Activated T-cell treated with anti-CD3 and anti-CD28 coated beads, Interleukin-2, amount 50 U/mL, for 72 hours (primary cell): ENCODE measurements around the gene DOP1B. TPM values are rescaled to one million over a fixed set of nuclear protein-coding genes. Genes with fewer than 3 reads are reported as not detected.

Experiments
- ATAC-seq, 2 donors: fragments of 150-1000 bp; cut with Tn5 transposase; replicated peaks in 1 of 2; 2 replicates each; pipeline ENCODE4 v1.10.0; 2021; ENCODE audit warnings: moderate library complexity in 2 of 2, mild to moderate bottlenecking in 1 of 2
- DNase-seq, 2 donors: peaks; one replicate each; pipeline ENCODE4 v3.0.0; 2021 to 2022; ENCODE audit warnings: mixed read lengths in 1 of 2
- H3K27ac Mint-ChIP-seq: one replicate; pipeline ENCODE4 v1.8.0; 2022; ENCODE audit warnings: mild to moderate bottlenecking, moderate library complexity, mixed read lengths
- H3K27me3 Mint-ChIP-seq: one replicate; pipeline ENCODE4 v1.8.0; 2022; ENCODE audit warnings: low read depth, mixed read lengths
- H3K36me3 Mint-ChIP-seq, 2 donors: one replicate each; pipeline ENCODE4 v1.8.0; 2022; ENCODE audit warnings: mixed read lengths in 2 of 2, mild to moderate bottlenecking in 1 of 2; ENCODE audit not compliant: insufficient read depth in 2 of 2
- H3K4me1 Mint-ChIP-seq: one replicate; pipeline ENCODE4 v1.8.0; 2022; ENCODE audit warnings: low read depth, mixed read lengths
- H3K4me3 Mint-ChIP-seq, 2 donors: one replicate each; pipeline ENCODE4 v1.8.0; 2022; ENCODE audit warnings: mild to moderate bottlenecking in 2 of 2, mixed read lengths in 2 of 2, moderate library complexity in 2 of 2
- H3K9me3 Mint-ChIP-seq, 2 donors: one replicate each; pipeline ENCODE4 v1.8.0; 2022; ENCODE audit warnings: mixed read lengths in 2 of 2
- total RNA-seq, 2 donors: library from RNA; stranded (reverse); gene quantifications; one replicate each; pipeline ENCODE4 v1.2.3, GENCODE V29; 2022

Gene DOP1B
- total RNA-seq, 2 donors from 2014 or later: 18.6 to 20.1 TPM

DNA sequence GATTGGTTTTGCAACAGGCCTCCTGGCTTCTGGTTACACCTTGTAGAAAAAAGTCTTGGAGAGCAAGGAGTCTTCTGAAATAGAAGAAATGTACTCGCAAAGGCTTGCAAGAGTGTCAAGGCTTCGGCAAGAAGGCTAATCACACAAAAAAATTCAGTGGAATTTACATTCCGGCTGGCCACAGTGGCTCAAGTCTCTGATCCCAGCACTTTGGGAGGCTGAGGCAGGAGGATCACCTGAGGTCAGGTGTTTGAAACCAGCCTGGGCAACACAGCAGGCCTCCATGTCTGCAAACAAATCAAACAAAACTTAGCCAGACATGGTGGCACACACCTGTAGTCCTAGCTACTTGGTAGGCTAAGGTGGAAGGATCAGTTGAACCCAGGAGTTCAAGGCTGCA lies 7.7 kb upstream of the DOP1B start:
- peaks cover 0 to 3% of the 10 kb centered on the region in 2 donors for H3K36me3 Mint-ChIP-seq
- no peak for ATAC-seq
- DNase-seq: no peak
- H3K27me3 Mint-ChIP-seq: no peaks in the 10 kb centered on the region
- H3K27ac Mint-ChIP-seq: no peak overlapping the region
- H3K4me3 Mint-ChIP-seq: no peak overlapping the region
- peaks cover 17% of the 10 kb centered on the region for H3K4me1 Mint-ChIP-seq
- H3K9me3 Mint-ChIP-seq: no peaks in the 10 kb centered on the region

DNA sequence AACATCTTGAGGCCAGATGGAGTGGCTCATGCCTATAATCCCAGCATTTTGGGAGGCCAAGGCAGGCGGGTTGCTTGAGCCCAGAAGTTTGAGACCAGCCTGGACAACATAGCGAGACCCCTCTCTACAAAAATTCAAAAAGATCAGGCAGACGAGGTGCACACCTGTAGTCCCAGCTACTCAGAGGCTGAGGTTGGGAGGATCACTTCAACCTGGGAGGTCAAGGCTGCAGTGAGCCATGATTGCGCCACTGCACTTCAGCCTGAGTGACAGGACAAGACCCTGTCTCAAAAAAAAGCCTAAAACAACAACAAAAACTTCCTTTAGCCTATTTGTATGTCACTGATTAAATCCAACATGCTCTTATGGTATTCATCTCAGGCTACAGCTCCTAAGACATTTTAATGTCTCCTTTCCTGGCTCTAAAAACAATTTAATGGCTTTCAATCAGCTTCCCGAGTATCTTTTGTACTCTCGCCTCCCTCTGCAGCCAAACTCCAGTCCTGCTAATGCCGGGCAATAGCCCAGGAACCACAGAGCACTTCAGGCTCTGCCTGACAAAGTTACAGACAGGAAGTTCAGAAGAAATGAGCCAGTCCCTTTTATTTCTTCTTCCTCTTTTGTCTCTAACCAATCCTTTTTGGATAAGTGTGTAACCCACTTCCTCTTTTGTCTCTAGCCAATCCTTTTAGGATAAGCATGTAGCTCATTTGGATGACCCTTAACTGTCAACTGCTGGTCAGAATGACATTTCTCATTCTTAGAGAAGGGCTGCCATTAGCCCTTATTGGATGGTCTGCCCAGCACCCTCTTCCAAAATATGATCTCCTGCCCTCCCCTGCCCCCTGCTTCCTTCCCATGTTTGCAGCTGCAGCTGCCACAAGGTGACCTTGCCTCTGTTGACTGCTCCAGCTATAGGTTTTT lies 6.6 kb upstream of the DOP1B start:
- DNase-seq (no peak), ATAC-seq (peak in 1 of 2 donors; percentile 27)
- Mint-ChIP-seq H3K27me3 (no peaks in the 10 kb centered on the region), H3K4me1 (peaks cover 17% of the 10 kb centered on the region), H3K27ac (no peak overlapping the region), H3K4me3 (no peak overlapping the region), H3K9me3 (no peaks in the 10 kb centered on the region), H3K36me3 (peaks cover 0 to 3% of the 10 kb centered on the region in 2 donors)

GRCh38 chr21:36155603-36156338 lies 853 bp upstream of the DOP1B start:
- Mint-ChIP-seq H3K9me3 (no peaks in the 10 kb centered on the region), H3K27ac (no peak overlapping the region), H3K4me1 (peaks cover 25% of the 10 kb centered on the region), H3K4me3 (peak overlapping the region; percentile 87 to 90), H3K36me3 (no peaks in the 10 kb centered on the region), H3K27me3 (no peaks in the 10 kb centered on the region)
- no peak for ATAC-seq
- no peak for DNase-seq

- H3K4me1 Mint-ChIP-seq: peaks cover 25% of the 10 kb centered on the region
- no peaks in the 10 kb centered on the region for H3K36me3 Mint-ChIP-seq
- no peaks in the 10 kb centered on the region for H3K27me3 Mint-ChIP-seq
- no peaks in the 10 kb centered on the region for H3K9me3 Mint-ChIP-seq
- DNase-seq: peak; percentile 100
- peak; percentile 89 for ATAC-seq
- H3K4me3 Mint-ChIP-seq: peak overlapping the region; percentile 87 to 90
- H3K27ac Mint-ChIP-seq: no peak overlapping the region
Measured at GRCh38 chr21:36156339-36156814, 247 bp upstream of the DOP1B start.

GRCh38 chr21:36159356-36159921 lies 2.8 kb downstream of the DOP1B start:
- peaks cover 30% of the 10 kb centered on the region for H3K4me1 Mint-ChIP-seq
- H3K36me3 Mint-ChIP-seq: no peaks in the 10 kb centered on the region
- H3K4me3 Mint-ChIP-seq: no peak overlapping the region
- DNase-seq (no peak), ATAC-seq (no peak)
- H3K9me3 Mint-ChIP-seq: no peaks in the 10 kb centered on the region
- H3K27ac Mint-ChIP-seq: no peak overlapping the region
- no peaks in the 10 kb centered on the region for H3K27me3 Mint-ChIP-seq

GRCh38 chr21:36160850-36161178 lies 4.2 kb downstream of the DOP1B start:
- Mint-ChIP-seq H3K27ac (no peak overlapping the region), H3K9me3 (no peaks in the 10 kb centered on the region), H3K4me1 (peaks cover 25% of the 10 kb centered on the region), H3K36me3 (no peaks in the 10 kb centered on the region), H3K4me3 (no peak overlapping the region), H3K27me3 (no peaks in the 10 kb centered on the region)
- ATAC-seq (no peak), DNase-seq (no peak)

DNA sequence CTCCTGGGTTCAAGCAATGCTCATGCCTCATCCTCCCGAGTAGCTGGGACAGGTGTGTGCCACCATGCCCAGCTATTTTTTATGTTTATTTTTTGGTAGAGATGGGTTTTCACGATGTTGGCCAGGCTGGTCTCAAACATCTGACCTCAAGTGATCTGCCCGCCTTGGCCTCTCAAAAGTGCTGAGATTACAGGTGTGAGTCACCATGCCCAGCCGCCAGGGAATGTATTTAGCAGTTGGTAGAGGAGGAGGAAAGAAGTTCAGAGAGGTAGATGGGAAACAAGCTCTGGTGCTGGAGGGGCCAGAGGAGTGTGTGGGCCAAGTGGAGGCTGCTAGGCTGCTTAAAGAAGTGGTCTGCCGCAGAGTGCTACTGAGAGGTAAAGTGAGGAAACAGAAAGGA lies 6.0 kb downstream of the DOP1B start:
- peaks cover 21% of the 10 kb centered on the region for H3K4me1 Mint-ChIP-seq
- H3K36me3 Mint-ChIP-seq: no peaks in the 10 kb centered on the region
- ATAC-seq (no peak), DNase-seq (no peak)
- H3K9me3 Mint-ChIP-seq: no peaks in the 10 kb centered on the region
- no peak overlapping the region for H3K4me3 Mint-ChIP-seq
- H3K27me3 Mint-ChIP-seq: no peaks in the 10 kb centered on the region
- no peak overlapping the region for H3K27ac Mint-ChIP-seq

- ATAC-seq: no peak
- H3K9me3 Mint-ChIP-seq: no peaks in the 10 kb centered on the region
- no peaks in the 10 kb centered on the region for H3K27me3 Mint-ChIP-seq
- H3K4me3 Mint-ChIP-seq: no peak overlapping the region
- H3K36me3 Mint-ChIP-seq: no peaks in the 10 kb centered on the region
- no peak overlapping the region for H3K27ac Mint-ChIP-seq
- peaks cover 12% of the 10 kb centered on the region for H3K4me1 Mint-ChIP-seq
- DNase-seq: no peak
Measured at GRCh38 chr21:36163750-36164741, 7.4 kb downstream of the DOP1B start.

DNA sequence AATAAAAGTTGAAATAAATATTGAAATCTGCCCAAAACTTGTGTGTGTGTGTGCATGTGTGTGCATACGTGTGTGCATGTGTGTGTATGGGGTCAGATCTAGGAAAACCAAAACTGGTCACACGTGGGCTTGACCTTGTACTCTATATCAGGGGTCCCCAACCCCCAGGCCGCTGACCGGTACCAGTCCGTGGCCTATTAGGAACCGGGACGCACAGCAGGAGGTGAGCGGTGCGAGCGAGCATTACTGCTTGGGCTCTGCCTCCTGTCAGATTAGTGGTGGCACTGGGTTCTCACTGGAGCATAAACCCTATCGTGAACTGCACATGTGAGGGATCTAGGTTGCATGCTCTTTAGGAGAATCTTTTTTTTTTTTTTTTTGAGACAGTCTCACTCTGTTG lies 8.7 kb downstream of the DOP1B start:
- no peak for DNase-seq
- Mint-ChIP-seq H3K27me3 (no peaks in the 10 kb centered on the region), H3K27ac (no peak overlapping the region), H3K9me3 (no peaks in the 10 kb centered on the region), H3K4me3 (no peak overlapping the region), H3K36me3 (peaks cover 0 to 3% of the 10 kb centered on the region in 2 donors), H3K4me1 (peaks cover 12% of the 10 kb centered on the region)
- no peak for ATAC-seq

GRCh38 chr21:36166705-36167104 lies 10.1 kb downstream of the DOP1B start:
- Mint-ChIP-seq H3K9me3 (no peaks in the 10 kb centered on the region), H3K36me3 (peaks cover 0 to 3% of the 10 kb centered on the region in 2 donors), H3K4me1 (peaks cover 12% of the 10 kb centered on the region), H3K4me3 (no peak overlapping the region), H3K27me3 (no peaks in the 10 kb centered on the region), H3K27ac (no peak overlapping the region)
- no peak for ATAC-seq
- no peak for DNase-seq

DNA sequence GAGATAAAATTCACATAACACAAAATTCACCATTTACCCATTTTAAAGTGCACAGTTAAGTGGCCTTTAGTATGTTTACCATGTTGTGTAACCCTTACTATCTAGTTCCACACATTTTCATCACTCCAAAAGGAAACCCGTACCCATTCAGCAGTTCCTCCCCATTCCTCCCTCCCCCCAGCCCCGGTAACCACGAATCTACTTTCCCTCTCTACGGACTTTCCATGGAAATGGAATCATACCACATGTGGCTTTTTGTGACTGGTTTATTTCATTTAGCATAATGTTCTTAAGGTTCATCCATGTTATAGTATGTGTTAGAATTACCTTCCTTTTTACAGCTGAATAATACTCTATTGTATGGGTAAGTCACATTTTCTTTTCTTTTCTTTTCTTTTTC lies 10.9 kb downstream of the DOP1B start:
- Mint-ChIP-seq H3K4me1 (peaks cover 9% of the 10 kb centered on the region), H3K27ac (no peak overlapping the region), H3K27me3 (no peaks in the 10 kb centered on the region), H3K4me3 (no peak overlapping the region), H3K36me3 (peaks cover 0 to 3% of the 10 kb centered on the region in 2 donors), H3K9me3 (no peaks in the 10 kb centered on the region)
- DNase-seq: no peak
- ATAC-seq: no peak

- peaks cover 0 to 3% of the 10 kb centered on the region in 2 donors for H3K36me3 Mint-ChIP-seq
- no peaks in the 10 kb centered on the region for H3K27me3 Mint-ChIP-seq
- H3K4me3 Mint-ChIP-seq: no peak overlapping the region
- peaks cover 10% of the 10 kb centered on the region for H3K4me1 Mint-ChIP-seq
- H3K27ac Mint-ChIP-seq: no peak overlapping the region
- ATAC-seq: no peak
- no peaks in the 10 kb centered on the region for H3K9me3 Mint-ChIP-seq
- no peak for DNase-seq
Measured at GRCh38 chr21:36169470-36170128, 13.0 kb downstream of the DOP1B start.
